Stomach (tissue), 4 donors: ENCODE data around the gene SNX18.

Experiments used
- CTCF ChIP-seq, 7 experiments: fragments of 450-650 bp in 4 of 7; fragments of 200-600 bp in 3 of 7; sonication (generic) in 3 of 7; IDR thresholded peaks; one replicate each; pipeline ENCODE4 v1.5.1; 2016 to 2019; ENCODE audit warnings: antibody characterized with exemption in 7 of 7, control low read depth in 2 of 7, mild to moderate bottlenecking in 1 of 7
- EP300 ChIP-seq: sonication (generic); formaldehyde crosslinking; IDR thresholded peaks from one replicate; pipeline ENCODE4 v1.6.1; 2017; ENCODE audit warnings: antibody characterized with exemption
- POLR2A ChIP-seq, 4 donors: fragments of 450-650 bp; IDR thresholded peaks; one replicate each; pipeline ENCODE4 v1.6.1; 2016; ENCODE audit warnings: antibody characterized with exemption in 4 of 4, control low read depth in 2 of 4, mild to moderate bottlenecking in 1 of 4, moderate library complexity in 1 of 4

- TF ChIP-seq POLR2A (IDR thresholded peaks at IDR 0.05) (no peak), EP300 (no peak), CTCF (IDR thresholded peaks at IDR 0.05) (no peak)
Observed at GRCh38 chr5:54519509-54519876, 1.9 kb downstream of the SNX18 start.
